Osteocyte (in vitro differentiated cells): Measurements from ENCODE around the gene FAM118A. TPM values are rescaled to one million over a fixed set of nuclear protein-coding genes. Genes with fewer than 3 reads are reported as not detected.

Experiments
- DNase-seq: peaks from one replicate; pipeline ENCODE4 v3.0.0; 2021; ENCODE audit warnings: mixed read lengths; ENCODE audit not compliant: unreplicated experiment; ENCODE audit errors: extremely low spot score
- H3K27ac Mint-ChIP-seq: one replicate; pipeline ENCODE4 v1.8.0; 2021; ENCODE audit warnings: mild to moderate bottlenecking, mixed read lengths; ENCODE audit not compliant: unreplicated experiment
- H3K27me3 Mint-ChIP-seq: one replicate; pipeline ENCODE4 v1.8.0; 2021; ENCODE audit warnings: mixed read lengths; ENCODE audit not compliant: unreplicated experiment
- H3K36me3 Mint-ChIP-seq: one replicate; pipeline ENCODE4 v1.8.0; 2021; ENCODE audit warnings: mixed read lengths; ENCODE audit not compliant: unreplicated experiment
- H3K4me1 Mint-ChIP-seq: one replicate; pipeline ENCODE4 v1.8.0; 2021; ENCODE audit warnings: mixed read lengths; ENCODE audit not compliant: unreplicated experiment
- H3K4me3 Mint-ChIP-seq: one replicate; pipeline ENCODE4 v1.8.0; 2021; ENCODE audit warnings: mild to moderate bottlenecking, moderate library complexity, mixed read lengths; ENCODE audit not compliant: unreplicated experiment
- H3K9me3 Mint-ChIP-seq: one replicate; pipeline ENCODE4 v1.8.0; 2021; ENCODE audit warnings: mixed read lengths; ENCODE audit not compliant: unreplicated experiment
- total RNA-seq: library from RNA; stranded (reverse); gene quantifications from 2 replicates; pipeline ENCODE4 v1.2.1, GENCODE V29; 2021
- TF ChIP-seq, protein P1 (sequence below): fragments of 200-600 bp; sonication (generic); IDR thresholded peaks from 2 replicates; pipeline ENCODE4 v1.5.0; 2021; ENCODE audit warnings: antibody characterized with exemption, mild to moderate bottlenecking, moderate library complexity

FAM118A gene
- total RNA-seq, 1 donor from 2014 or later = 110 TPM

- peak overlapping the region; percentile 61 for H3K27ac Mint-ChIP-seq
- no peaks in the 10 kb centered on the region for H3K27me3 Mint-ChIP-seq
- H3K4me1 Mint-ChIP-seq = peaks cover 23% of the 10 kb centered on the region
- no peaks in the 10 kb centered on the region for H3K36me3 Mint-ChIP-seq
- TF ChIP-seq, protein P1, sequence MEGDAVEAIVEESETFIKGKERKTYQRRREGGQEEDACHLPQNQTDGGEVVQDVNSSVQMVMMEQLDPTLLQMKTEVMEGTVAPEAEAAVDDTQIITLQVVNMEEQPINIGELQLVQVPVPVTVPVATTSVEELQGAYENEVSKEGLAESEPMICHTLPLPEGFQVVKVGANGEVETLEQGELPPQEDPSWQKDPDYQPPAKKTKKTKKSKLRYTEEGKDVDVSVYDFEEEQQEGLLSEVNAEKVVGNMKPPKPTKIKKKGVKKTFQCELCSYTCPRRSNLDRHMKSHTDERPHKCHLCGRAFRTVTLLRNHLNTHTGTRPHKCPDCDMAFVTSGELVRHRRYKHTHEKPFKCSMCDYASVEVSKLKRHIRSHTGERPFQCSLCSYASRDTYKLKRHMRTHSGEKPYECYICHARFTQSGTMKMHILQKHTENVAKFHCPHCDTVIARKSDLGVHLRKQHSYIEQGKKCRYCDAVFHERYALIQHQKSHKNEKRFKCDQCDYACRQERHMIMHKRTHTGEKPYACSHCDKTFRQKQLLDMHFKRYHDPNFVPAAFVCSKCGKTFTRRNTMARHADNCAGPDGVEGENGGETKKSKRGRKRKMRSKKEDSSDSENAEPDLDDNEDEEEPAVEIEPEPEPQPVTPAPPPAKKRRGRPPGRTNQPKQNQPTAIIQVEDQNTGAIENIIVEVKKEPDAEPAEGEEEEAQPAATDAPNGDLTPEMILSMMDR = no peak
- peak overlapping the region; percentile 80 for H3K4me3 Mint-ChIP-seq
- H3K9me3 Mint-ChIP-seq = no peaks in the 10 kb centered on the region
- no peak for DNase-seq
Measured at GRCh38 chr22:45310331-45310976, 720 bp downstream of the FAM118A start.

GRCh38 chr22:45310977-45311531, 1.3 kb downstream of the FAM118A start:
- peaks cover 23% of the 10 kb centered on the region for H3K4me1 Mint-ChIP-seq
- no peaks in the 10 kb centered on the region for H3K36me3 Mint-ChIP-seq
- H3K27ac Mint-ChIP-seq = no peak overlapping the region
- TF ChIP-seq, protein P1 = no peak
- no peaks in the 10 kb centered on the region for H3K27me3 Mint-ChIP-seq
- DNase-seq = no peak
- no peaks in the 10 kb centered on the region for H3K9me3 Mint-ChIP-seq
- peak overlapping the region; percentile 80 for H3K4me3 Mint-ChIP-seq

- H3K4me3 Mint-ChIP-seq = no peak overlapping the region
- no peak overlapping the region for H3K27ac Mint-ChIP-seq
- no peaks in the 10 kb centered on the region for H3K9me3 Mint-ChIP-seq
Measured at GRCh38 chr22:45312415-45312814, 2.7 kb downstream of the FAM118A start.

GRCh38 chr22:45312856-45313255, 3.1 kb downstream of the FAM118A start:
- H3K27me3 Mint-ChIP-seq = no peaks in the 10 kb centered on the region
- TF ChIP-seq, protein P1 = no peak
- H3K4me3 Mint-ChIP-seq = no peak overlapping the region
- DNase-seq = no peak
- no peak overlapping the region for H3K27ac Mint-ChIP-seq
- H3K36me3 Mint-ChIP-seq = no peaks in the 10 kb centered on the region
- no peaks in the 10 kb centered on the region for H3K9me3 Mint-ChIP-seq
- peaks cover 32% of the 10 kb centered on the region for H3K4me1 Mint-ChIP-seq

More at GRCh38 chr22:45312415-45312814, 2.7 kb downstream of the FAM118A start:
- Mint-ChIP-seq H3K36me3 (no peaks in the 10 kb centered on the region), H3K27me3 (no peaks in the 10 kb centered on the region), H3K4me1 (peaks cover 28% of the 10 kb centered on the region)
- TF ChIP-seq, protein P1 = no peak
- DNase-seq = no peak

DNA sequence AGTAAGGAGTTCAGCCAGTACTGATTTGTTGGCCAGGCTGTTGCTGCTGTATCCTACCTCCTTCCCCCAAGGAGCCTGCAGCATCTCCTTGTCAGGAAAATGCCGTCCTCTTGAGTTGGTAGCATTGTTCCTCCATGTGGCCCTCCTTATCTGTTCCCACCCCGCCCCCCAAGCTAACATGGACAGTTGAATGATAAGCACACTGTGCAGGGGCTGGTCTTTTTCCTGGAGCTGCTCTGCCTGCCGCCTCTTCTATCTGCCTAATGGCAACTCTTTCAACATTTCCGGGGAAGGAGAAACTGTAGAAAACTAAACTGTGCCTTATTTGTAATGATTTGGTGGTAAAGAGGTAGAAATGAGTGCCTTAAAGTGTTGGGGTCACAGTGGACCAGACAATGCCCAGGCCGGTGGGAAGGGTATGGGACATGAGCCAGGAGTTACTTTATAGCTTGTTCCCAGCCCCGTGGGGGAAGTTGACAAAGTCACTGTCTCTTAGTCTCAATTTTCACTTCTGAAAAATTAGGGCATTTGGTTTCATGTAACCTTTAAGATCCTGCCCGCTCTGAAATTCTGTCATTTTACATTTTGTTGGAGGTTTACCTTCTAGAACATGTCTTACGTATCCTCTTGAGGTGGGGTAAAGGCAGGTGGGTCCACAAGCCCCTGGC, 4.5 kb downstream of the FAM118A start:
- Mint-ChIP-seq H3K4me1 (peaks cover 39% of the 10 kb centered on the region), H3K27me3 (no peaks in the 10 kb centered on the region), H3K36me3 (no peaks in the 10 kb centered on the region), H3K4me3 (no peak overlapping the region), H3K27ac (no peak overlapping the region), H3K9me3 (no peaks in the 10 kb centered on the region)
- no peak for DNase-seq
- TF ChIP-seq, protein P1 = no peak
